MM.1S (cell line): Measurements from ENCODE around the gene GREB1.

Experiments
- DNase-seq: peaks from one replicate; pipeline ENCODE4 v3.0.0-alpha.2; 2015
- H2AFZ ChIP-seq: fragments of 300-600 bp; sonication (generic); 2 replicates; pipeline ENCODE4 v1.6.0; 2016; ENCODE audit warnings: antibody characterized with exemption, low read length
- H3F3A ChIP-seq: fragments of 300-600 bp; sonication (generic); 2 replicates; pipeline ENCODE4 v1.6.1; 2016; ENCODE audit warnings: mild to moderate bottlenecking, antibody characterized with exemption, low read length, moderate library complexity, mixed read lengths; ENCODE audit not compliant: insufficient read depth
- H3K27ac ChIP-seq: fragments of 300-600 bp; sonication (generic); 2 replicates; pipeline ENCODE4 v1.5.1; 2016; ENCODE audit warnings: mild to moderate bottlenecking, low read length
- H3K27me3 ChIP-seq: fragments of 300-600 bp; sonication (generic); replicated peaks from 2 replicates; pipeline ENCODE4 v1.6.0; 2016; ENCODE audit warnings: low read length; ENCODE audit not compliant: insufficient read depth
- H3K36me3 ChIP-seq: fragments of 300-600 bp; sonication (generic); replicated peaks from 2 replicates; pipeline ENCODE4 v1.6.1; 2016; ENCODE audit warnings: mild to moderate bottlenecking, low read length, mixed read lengths; ENCODE audit not compliant: insufficient read depth
- H3K4me1 ChIP-seq: fragments of 300-600 bp; sonication (generic); 2 replicates; pipeline ENCODE4 v1.6.1; 2016; ENCODE audit warnings: low read length, mixed read lengths
- H3K4me2 ChIP-seq: fragments of 300-600 bp; sonication (generic); 2 replicates; pipeline ENCODE4 v1.6.0; 2016; ENCODE audit warnings: low read depth, low read length
- H3K4me3 ChIP-seq: fragments of 300-600 bp; sonication (generic); 2 replicates; pipeline ENCODE4 v1.5.1; 2016; ENCODE audit warnings: low read length, mixed read lengths
- H3K79me2 ChIP-seq: fragments of 300-600 bp; sonication (generic); 2 replicates; pipeline ENCODE4 v1.6.1; 2016; ENCODE audit warnings: mixed run types, low read length, mixed read lengths
- H3K9ac ChIP-seq: fragments of 300-600 bp; sonication (generic); 2 replicates; pipeline ENCODE4 v1.6.1; 2016; ENCODE audit warnings: low read length, mixed read lengths
- H3K9me2 ChIP-seq: fragments of 300-600 bp; sonication (generic); replicated peaks from 2 replicates; pipeline ENCODE4 v1.6.1; 2016; ENCODE audit warnings: mild to moderate bottlenecking, low read length, mixed read lengths; ENCODE audit not compliant: insufficient read depth
- H3K9me3 ChIP-seq: fragments of 300-600 bp; sonication (generic); replicated peaks from 2 replicates; pipeline ENCODE4 v1.6.1; 2016; ENCODE audit warnings: mild to moderate bottlenecking, low read length, mixed read lengths; ENCODE audit not compliant: insufficient read depth
- H4K20me1 ChIP-seq: fragments of 300-600 bp; sonication (generic); 2 replicates; pipeline ENCODE4 v1.6.1; 2016; ENCODE audit warnings: mild to moderate bottlenecking, low read length, moderate library complexity, mixed read lengths; ENCODE audit not compliant: insufficient read depth
- EZH2 ChIP-seq: fragments of 300-600 bp; sonication (generic); optimal IDR thresholded peaks from 2 replicates; pipeline ENCODE3; 2017; ENCODE audit warnings: low read depth, mild to moderate bottlenecking, antibody characterized with exemption, low read length, mixed read lengths
- EZH2phosphoT487 ChIP-seq: fragments of 300-600 bp; sonication (generic); IDR thresholded peaks from 2 replicates; pipeline ENCODE4 v1.6.1; 2018; ENCODE audit warnings: antibody characterized with exemption, low read length
- TF ChIP-seq, protein P1 (sequence below): fragments of 300-600 bp; sonication (generic); IDR thresholded peaks from 2 replicates; pipeline ENCODE4 v1.5.1; 2016; ENCODE audit warnings: antibody characterized with exemption, low read length, mixed read lengths

GREB1 gene

DNA sequence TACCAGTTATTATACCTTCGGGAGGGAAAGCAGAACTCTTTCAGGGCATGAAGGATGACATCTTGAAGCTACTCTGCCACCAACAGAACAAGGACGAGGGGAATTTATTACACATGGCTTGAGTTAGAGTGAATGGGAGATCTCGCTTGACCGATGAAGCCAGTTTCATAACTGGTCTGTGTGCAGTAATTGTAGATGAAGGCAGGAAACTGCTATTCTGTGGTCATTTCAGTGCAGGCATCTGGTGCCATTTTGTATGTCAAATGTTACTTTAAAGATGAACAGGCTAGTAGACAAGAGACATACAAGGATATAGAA lies 20.5 kb downstream of the GREB1 start:
- H4K20me1 ChIP-seq: no peaks in the 10 kb centered on the region
- H3K79me2 ChIP-seq: no peaks in the 10 kb centered on the region
- TF ChIP-seq EZH2: no peak
- no peak for TF ChIP-seq EZH2phosphoT487
- TF ChIP-seq, protein P1, sequence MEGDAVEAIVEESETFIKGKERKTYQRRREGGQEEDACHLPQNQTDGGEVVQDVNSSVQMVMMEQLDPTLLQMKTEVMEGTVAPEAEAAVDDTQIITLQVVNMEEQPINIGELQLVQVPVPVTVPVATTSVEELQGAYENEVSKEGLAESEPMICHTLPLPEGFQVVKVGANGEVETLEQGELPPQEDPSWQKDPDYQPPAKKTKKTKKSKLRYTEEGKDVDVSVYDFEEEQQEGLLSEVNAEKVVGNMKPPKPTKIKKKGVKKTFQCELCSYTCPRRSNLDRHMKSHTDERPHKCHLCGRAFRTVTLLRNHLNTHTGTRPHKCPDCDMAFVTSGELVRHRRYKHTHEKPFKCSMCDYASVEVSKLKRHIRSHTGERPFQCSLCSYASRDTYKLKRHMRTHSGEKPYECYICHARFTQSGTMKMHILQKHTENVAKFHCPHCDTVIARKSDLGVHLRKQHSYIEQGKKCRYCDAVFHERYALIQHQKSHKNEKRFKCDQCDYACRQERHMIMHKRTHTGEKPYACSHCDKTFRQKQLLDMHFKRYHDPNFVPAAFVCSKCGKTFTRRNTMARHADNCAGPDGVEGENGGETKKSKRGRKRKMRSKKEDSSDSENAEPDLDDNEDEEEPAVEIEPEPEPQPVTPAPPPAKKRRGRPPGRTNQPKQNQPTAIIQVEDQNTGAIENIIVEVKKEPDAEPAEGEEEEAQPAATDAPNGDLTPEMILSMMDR: no peak
- no peak overlapping the region; the same call in 1 of the 2 replicates for H3K9ac ChIP-seq
- H3K4me1 ChIP-seq: peaks cover 16% of the 10 kb centered on the region
- peaks cover 9% of the 10 kb centered on the region for H3F3A ChIP-seq
- peak; percentile 67 for DNase-seq
- H3K9me2 ChIP-seq: no peaks in the 10 kb centered on the region
- H3K27me3 ChIP-seq: no peaks in the 10 kb centered on the region
- peak overlapping the region; percentile 33 for H2AFZ ChIP-seq
- peak overlapping the region; percentile 44 for H3K4me3 ChIP-seq
- H3K9me3 ChIP-seq: no peaks in the 10 kb centered on the region
- H3K27ac ChIP-seq: peak overlapping the region; percentile 34; the same call in 1 of the 2 replicates
- no peaks in the 10 kb centered on the region for H3K36me3 ChIP-seq
- H3K4me2 ChIP-seq: peak overlapping the region; percentile 78

DNA sequence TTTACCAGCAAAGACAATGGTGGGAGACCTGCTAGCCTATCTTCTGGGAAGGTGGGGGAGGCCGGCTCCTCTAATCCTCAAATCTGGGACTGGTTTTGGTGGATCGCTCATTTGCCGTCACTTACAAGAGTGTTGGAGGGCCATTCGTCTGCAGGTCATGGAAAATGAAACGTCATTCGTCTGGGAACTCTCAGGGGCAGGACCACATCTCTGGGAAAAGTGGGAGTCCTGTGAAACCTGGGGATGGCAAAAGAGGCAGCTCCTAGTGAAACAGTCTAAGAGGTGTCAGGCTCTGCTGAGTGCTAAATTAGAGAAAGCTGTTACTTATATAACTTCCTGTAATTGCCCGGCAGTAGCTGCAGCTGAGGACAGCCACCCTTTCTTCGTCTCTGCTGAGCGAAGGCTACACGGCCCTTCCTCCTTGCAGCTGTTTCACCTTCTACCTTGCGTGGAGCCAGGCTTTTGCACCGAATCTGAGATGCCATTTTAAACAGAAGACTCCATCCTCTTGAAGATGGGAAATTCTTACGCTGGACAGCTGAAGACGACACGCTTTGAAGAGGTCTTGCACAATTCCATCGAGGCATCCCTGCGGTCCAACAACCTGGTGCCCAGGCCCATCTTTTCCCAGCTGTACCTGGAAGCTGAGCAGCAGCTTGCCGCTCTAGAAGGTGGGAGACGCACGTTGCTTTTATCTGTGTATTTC lies 22.4 kb downstream of the GREB1 start:
- H3K27me3 ChIP-seq: no peaks in the 10 kb centered on the region
- H3K36me3 ChIP-seq: no peaks in the 10 kb centered on the region
- TF ChIP-seq, protein P1: no peak
- TF ChIP-seq EZH2: no peak
- TF ChIP-seq EZH2phosphoT487: no peak

DNA sequence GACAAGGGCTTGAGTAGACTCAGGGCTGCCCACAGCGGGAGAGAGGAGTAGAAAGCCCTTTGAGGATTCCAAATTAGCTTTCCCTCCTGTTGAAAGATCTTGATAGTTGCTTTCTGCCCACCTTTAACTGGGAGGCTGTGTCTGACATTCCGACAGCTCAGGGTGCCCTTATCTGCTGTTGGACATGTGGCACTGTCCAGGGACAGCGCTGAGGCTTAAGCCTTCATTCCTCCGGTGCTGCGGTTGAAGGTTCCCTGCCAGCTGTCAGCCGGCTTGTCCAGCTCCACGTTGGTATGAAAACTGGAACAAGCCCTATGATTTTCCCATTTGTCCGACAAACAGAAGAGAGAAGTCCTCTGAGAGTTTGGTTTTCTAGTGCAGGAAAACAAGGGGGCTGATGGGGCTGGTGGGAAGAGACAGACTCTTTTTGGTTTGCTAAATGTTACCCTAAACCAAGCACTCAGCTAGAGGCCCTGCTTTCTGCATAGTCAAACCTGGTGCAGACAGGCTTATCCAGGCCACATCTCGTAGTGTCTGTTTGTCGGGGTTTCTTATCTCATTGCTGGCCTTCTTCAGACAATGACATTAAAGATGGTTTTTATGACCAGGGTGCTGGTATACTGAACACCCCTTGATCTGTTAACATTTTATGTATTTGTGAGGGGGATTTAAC lies 24.5 kb downstream of the GREB1 start:
- H3K4me3 ChIP-seq: no peak overlapping the region
- peaks cover 9% of the 10 kb centered on the region for H3F3A ChIP-seq
- H3K27ac ChIP-seq: no peak overlapping the region
- DNase-seq: no peak
- no peaks in the 10 kb centered on the region for H3K36me3 ChIP-seq
- no peaks in the 10 kb centered on the region for H3K27me3 ChIP-seq
- TF ChIP-seq EZH2phosphoT487 (no peak), EZH2 (no peak)
- TF ChIP-seq, protein P1: no peak
- H3K9me2 ChIP-seq: no peaks in the 10 kb centered on the region
- no peaks in the 10 kb centered on the region for H4K20me1 ChIP-seq
- H3K4me2 ChIP-seq: no peak overlapping the region
- H2AFZ ChIP-seq: no peak overlapping the region
- peaks cover 16% of the 10 kb centered on the region for H3K4me1 ChIP-seq
- no peaks in the 10 kb centered on the region for H3K9me3 ChIP-seq
- H3K9ac ChIP-seq: no peak overlapping the region
- no peaks in the 10 kb centered on the region for H3K79me2 ChIP-seq

More for the DNA sequence above, 22.4 kb downstream of the GREB1 start:
- no peak overlapping the region for H3K4me2 ChIP-seq
- no peak overlapping the region for H3K9ac ChIP-seq
- H2AFZ ChIP-seq: no peak overlapping the region
- no peaks in the 10 kb centered on the region for H3K79me2 ChIP-seq
- peaks cover 9% of the 10 kb centered on the region for H3F3A ChIP-seq
- H3K4me3 ChIP-seq: no peak overlapping the region
- H3K9me3 ChIP-seq: no peaks in the 10 kb centered on the region
- H3K27ac ChIP-seq: no peak overlapping the region
- DNase-seq: no peak
- H3K9me2 ChIP-seq: no peaks in the 10 kb centered on the region
- H3K4me1 ChIP-seq: peaks cover 16% of the 10 kb centered on the region
- no peaks in the 10 kb centered on the region for H4K20me1 ChIP-seq
